SHP77 treated with DMSO at 0.1 percent for 48 hours (cell line): ENCODE measurements around the gene PRKN.

Source experiments
- DNase-seq: peaks from one replicate; lab custom pipeline; 2025; lab: John Stamatoyannopoulos, UW

Gene PRKN

GRCh38 chr6:161596807-161597520 is 1130.6 kb downstream of the PRKN start:
- DNase-seq: no peak

GRCh38 chr6:161594412-161594811 is 1133.2 kb downstream of the PRKN start:
- DNase-seq: no peak

GRCh38 chr6:161590961-161591627 is 1136.5 kb downstream of the PRKN start:
- no peak for DNase-seq

DNA sequence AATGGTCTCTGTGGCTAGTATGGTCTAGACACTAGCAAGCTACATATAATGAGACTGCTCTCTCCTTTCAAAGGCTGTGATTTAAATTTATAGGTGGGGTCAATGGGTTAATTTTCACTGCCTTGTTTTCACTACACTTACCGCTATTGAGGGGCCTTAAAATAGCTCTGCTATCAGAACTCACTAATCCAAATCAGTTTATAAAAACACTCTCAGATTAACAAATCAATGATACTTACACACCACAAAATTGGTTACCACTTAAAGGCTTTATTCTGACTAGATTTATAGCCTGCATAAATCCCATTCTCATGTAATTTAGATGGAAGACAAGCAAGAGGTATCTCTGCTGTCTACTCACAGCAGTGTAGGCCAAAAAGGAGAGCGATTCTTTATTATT is 1140.7 kb downstream of the PRKN start:
- no peak for DNase-seq

- no peak for DNase-seq
Observed at GRCh38 chr6:161584621-161585340, 1142.8 kb downstream of the PRKN start.

GRCh38 chr6:161584051-161584450 is 1143.5 kb downstream of the PRKN start:
- DNase-seq: no peak

- no peak for DNase-seq
Observed at GRCh38 chr6:161583584-161583983, 1144.0 kb downstream of the PRKN start.

DNA sequence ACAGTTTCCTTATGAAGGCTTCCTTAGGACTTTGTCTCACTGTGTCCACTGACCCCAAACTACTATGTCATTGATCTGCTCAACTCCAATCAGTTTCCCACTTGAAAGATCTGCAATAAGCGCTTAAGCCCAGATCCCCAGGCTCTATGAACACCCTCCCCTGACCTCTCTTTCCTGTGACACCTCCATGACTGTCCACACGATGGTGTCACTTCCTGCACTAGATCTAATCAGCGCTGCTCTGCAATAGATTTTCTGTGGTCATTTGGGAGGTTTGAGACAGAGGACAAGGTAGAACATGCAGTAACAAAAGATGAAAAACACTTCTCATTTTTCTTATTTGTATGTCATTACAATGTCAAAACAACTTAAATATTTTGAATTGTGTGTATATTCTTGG is 1149.1 kb downstream of the PRKN start:
- no peak for DNase-seq

- no peak for DNase-seq
Observed at GRCh38 chr6:161575523-161576254, 1151.9 kb downstream of the PRKN start.

DNA sequence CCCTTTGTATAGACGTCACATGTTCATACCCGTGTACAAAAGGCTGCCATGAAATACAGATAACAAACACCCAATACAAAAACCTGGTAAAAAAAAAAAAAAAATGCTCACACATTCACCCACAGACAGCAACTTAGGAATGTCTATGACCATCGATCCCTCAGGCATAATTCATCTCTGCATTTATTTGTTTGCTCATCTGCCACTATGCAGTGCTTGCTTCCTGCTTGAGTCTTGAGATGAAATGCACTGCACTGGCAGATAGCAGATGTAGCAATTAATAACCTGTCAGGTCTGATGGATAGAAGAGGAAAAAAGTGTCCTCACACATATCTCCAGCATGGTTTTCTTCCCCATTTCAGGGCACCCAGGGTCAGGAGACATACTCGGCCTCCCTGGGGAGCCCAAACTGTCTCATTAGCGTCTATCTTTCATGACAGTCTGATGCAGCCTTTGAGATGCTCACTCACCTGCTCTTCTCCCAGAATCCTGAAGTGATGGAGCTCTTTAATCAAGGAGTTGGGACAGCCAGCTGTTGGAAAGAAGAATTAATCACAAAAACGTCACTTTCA is 1158.6 kb downstream of the PRKN start:
- peak; percentile 36 for DNase-seq

- DNase-seq: no peak
Observed at GRCh38 chr6:161564952-161565351, 1162.6 kb downstream of the PRKN start.

DNA sequence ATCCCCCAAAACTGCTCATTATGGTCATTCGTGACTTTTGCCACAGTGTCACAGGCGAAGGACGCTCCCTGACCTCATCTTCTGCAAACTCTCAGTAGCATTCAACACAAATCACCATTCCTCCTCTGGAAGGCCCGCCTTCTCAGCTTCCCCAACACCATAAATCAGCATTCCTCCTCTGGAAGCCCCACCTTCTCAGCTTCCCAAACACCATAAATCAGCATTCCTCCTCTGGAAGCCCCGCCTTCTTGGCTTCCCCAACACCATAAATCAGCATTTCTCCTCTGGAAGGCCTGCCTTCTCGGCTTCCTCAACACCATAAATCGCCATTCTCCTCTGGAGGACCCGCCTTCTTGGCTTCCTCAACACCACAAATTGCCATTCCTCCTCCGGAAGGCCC is 1165.7 kb downstream of the PRKN start:
- DNase-seq: no peak

DNA sequence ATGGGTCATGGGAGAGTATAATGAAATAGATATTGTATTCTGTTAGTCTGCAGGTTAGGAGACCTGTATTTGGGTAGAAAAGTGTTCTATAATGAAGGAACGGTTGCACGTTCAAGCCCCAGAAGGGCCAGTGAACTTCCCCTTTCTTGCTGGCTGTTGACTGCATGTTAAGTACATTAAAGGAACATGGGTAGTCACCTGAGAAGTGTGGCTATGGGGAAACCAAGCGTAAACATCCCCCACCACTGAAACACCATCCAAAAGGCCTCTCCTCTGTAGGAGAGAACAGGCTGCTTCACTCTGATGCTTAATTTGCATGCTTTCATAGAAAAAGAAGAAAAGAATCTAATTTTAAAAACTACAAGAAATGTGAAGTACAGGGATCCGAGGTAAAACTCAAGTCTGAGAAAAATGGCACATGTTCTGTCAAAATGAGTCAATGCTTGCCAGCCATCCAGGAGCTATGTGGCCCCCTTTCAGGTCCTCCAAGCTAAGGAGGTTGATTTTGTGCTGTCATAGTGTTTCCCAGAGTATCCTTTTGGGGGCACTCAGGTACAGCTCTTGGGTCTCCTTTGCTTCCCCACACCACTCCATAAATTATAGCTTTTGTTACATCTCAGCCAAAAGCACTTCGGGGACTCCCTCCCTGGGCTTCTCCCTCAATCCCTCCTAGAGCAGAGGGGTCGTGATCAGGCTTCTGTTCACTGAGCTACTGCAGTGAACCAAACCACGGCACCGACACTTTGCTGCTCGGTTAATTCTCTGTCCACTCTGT is 1170.0 kb downstream of the PRKN start:
- no peak for DNase-seq

GRCh38 chr6:161554883-161555282 is 1172.7 kb downstream of the PRKN start:
- no peak for DNase-seq

GRCh38 chr6:161549977-161550655 is 1177.5 kb downstream of the PRKN start:
- peak; percentile 97 for DNase-seq

DNA sequence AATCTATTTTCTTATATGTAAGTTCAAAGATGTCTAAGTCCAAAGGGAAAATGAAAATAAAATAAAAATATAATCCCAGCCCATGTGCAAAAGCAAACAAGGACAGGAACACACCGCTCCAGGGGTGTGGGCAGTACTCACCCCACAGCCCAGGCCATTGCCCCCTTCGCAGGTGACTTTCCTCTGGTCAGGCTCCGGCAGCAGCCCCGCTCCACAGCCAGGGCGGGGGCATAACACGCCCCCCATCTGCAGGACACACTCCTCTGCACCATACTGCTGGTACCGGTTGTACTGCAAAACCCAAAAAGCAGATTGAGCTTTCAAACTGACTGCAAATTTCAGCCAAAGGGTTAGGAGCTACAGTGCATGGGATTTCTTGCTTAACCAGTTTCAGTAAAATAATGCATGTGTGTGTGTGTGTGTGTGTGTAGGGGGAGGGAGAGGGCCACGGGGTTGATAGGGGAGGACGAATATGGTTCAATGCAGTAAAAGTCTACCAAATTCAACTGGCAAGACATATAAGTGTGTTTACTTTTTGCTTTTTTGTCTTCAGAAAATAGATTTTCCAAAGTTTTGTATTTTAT is 1178.8 kb downstream of the PRKN start:
- no peak for DNase-seq

GRCh38 chr6:161547617-161548016 is 1179.9 kb downstream of the PRKN start:
- no peak for DNase-seq

DNA sequence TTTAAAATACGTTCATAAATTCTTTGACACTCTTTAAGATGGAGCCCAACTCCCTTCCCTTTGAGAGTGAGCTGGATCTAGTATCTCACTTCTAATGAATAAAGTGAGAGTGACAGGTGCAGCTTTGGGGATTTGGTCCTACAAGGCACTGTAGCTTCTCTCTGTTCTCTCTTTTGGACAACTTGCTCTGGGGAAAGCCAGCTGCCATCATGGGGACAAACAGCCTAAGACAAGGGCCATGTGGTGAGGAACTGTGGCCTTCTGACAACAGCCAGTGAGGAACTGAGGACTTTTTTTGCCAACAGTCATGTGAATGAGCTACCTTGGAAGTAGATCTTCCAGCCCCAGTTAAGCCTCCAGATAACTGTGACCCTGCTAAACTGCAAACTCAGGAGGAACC is 1180.9 kb downstream of the PRKN start:
- DNase-seq: no peak

- no peak for DNase-seq
Observed at GRCh38 chr6:161545741-161546140, 1181.8 kb downstream of the PRKN start.

GRCh38 chr6:161544801-161545480 is 1182.6 kb downstream of the PRKN start:
- no peak for DNase-seq
